Measurements from ENCODE around the gene DPRX. TPM values are rescaled to one million over a fixed set of nuclear protein-coding genes. Genes with fewer than 3 reads are reported as not detected.

DPRX gene
- total RNA-seq, 2 experiments from 2014 or later = not detected

DNA sequence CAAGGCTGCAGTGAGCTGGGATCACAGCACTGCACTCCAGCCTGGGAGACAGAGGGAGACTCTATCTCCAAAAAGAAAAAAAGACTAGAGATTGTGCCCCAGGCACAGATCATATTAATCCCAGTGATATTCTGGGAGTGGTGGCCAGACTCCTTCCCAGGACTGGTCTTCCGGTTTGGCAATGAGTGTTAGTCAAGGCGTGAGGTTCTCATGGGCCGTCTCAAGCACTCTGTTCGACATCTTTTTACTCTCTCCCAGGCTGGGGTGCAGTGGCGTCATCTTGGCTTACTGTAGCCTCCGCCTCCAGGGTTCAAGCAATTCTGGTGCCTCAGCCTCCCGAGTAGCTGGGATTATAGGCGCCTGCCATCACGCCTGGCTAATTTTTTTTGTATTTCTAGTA lies 5.3 kb upstream of the DPRX start:
- H3K4me3 Mint-ChIP-seq = no peak overlapping the region
- no peak overlapping the region for H3K27ac Mint-ChIP-seq
- peaks cover 2% of the 10 kb centered on the region for H3K9me3 Mint-ChIP-seq
- peaks cover 4% of the 10 kb centered on the region for H3K27me3 Mint-ChIP-seq
- H3K4me1 Mint-ChIP-seq = peaks cover 1% of the 10 kb centered on the region
- DNase-seq = no peak
- H3K36me3 Mint-ChIP-seq = no peaks in the 10 kb centered on the region

- DNase-seq = no peak
- H3K4me1 Mint-ChIP-seq = peaks cover 1% of the 10 kb centered on the region
- no peak overlapping the region for H3K27ac Mint-ChIP-seq
- no peaks in the 10 kb centered on the region for H3K36me3 Mint-ChIP-seq
- peaks cover 5% of the 10 kb centered on the region for H3K9me3 Mint-ChIP-seq
- peaks cover 4% of the 10 kb centered on the region for H3K27me3 Mint-ChIP-seq
- H3K4me3 Mint-ChIP-seq = no peak overlapping the region
Observed at GRCh38 chr19:53626976-53627375, 4.8 kb upstream of the DPRX start.

DNA sequence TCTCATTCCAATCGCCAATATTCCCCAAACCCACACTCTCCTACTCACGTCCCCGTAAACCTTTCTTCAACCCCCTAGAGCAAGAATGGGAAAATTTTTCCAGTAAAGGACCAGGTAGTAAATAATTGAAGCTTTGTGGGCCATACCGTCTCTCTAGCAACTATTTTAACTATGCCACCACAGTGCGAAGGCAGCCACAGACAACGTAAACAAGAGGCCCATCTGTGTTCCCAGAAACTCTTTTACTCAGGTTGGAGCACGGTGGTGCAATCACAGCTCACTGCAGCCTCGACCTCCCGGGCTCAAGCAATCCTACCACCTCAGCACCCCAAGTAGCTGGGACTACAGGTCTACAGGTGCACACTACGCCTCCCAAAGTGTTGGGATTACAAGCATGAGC lies 3.0 kb downstream of the DPRX start:
- H3K36me3 Mint-ChIP-seq = peaks cover 2% of the 10 kb centered on the region
- H3K4me3 Mint-ChIP-seq = no peak overlapping the region
- no peak overlapping the region for H3K27ac Mint-ChIP-seq
- no peak for DNase-seq
- peaks cover 5% of the 10 kb centered on the region for H3K9me3 Mint-ChIP-seq
- H3K27me3 Mint-ChIP-seq = no peaks in the 10 kb centered on the region
- H3K4me1 Mint-ChIP-seq = no peaks in the 10 kb centered on the region

DNA sequence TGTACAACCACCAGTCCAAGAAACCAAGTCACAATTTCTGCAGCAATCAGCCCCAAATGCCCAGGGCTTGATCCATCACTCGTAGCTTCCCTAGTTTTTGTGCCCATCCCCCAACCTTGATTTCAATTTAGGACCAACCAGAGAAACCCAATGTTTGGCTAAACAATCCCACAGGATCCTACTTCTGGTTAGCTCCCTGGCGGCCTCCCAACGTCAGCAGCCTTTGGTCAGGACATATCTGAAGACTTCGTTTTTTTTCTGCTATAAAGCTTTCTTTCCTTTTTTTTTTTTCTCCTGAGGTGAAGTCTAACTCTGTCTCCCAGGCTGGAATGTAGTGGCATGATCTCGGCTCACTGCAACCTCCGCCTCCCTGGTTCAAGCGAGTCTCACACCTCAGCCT lies 7.7 kb downstream of the DPRX start:
- H3K4me3 Mint-ChIP-seq = no peak overlapping the region
- DNase-seq = no peak

GRCh38 chr19:53642381-53643099 lies 10.7 kb downstream of the DPRX start:
- DNase-seq = no peak
- Mint-ChIP-seq H3K36me3 (no peaks in the 10 kb centered on the region), H3K4me1 (no peaks in the 10 kb centered on the region), H3K9me3 (peaks cover 2% of the 10 kb centered on the region), H3K4me3 (no peak overlapping the region), H3K27ac (peak overlapping the region; percentile 45), H3K27me3 (no peaks in the 10 kb centered on the region)

More for the DNA sequence above, 7.7 kb downstream of the DPRX start:
- H3K27me3 Mint-ChIP-seq = no peaks in the 10 kb centered on the region
- H3K9me3 Mint-ChIP-seq = peaks cover 5% of the 10 kb centered on the region
- peaks cover 2% of the 10 kb centered on the region for H3K36me3 Mint-ChIP-seq
- no peaks in the 10 kb centered on the region for H3K4me1 Mint-ChIP-seq
- H3K27ac Mint-ChIP-seq = no peak overlapping the region

DNA sequence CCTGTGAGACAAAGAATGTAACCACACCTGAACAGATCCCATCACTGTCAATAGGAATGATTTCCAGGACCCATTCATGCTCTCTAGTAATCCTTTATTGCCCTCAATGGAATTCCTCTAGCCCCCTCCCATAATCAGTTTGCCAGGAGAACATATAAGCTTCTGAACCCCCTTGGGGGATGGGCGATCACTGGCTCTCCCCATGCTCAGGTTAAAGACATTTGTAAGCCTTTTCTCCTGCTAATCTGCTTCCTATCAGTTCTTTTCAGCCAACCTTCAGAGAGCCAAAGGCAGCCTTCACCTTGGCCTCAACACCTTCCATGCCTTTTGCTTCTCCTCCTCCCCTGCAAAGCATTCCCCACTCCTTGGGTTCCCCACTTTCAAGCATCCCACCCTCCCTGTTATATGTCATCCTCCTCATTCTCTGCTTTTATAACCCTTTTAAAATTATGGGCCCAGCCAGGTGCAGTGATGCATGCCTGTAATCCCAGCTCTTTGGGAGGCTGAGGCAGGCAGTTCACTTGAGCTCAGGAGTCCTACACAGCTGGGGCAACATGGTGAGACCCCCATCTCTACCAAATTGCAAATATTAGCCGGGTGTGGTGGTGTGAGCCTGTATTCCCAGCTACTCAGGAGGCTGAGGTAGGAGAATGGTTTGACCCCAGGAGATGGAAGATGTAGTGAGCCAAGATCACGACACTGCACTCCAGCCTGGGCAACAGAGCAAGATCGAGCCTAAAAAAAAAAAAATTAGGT lies 12.4 kb downstream of the DPRX start:
- no peak for DNase-seq
- Mint-ChIP-seq H3K4me1 (no peaks in the 10 kb centered on the region), H3K36me3 (no peaks in the 10 kb centered on the region), H3K9me3 (peaks cover 2% of the 10 kb centered on the region), H3K27ac (no peak overlapping the region), H3K27me3 (no peaks in the 10 kb centered on the region), H3K4me3 (no peak overlapping the region)

- Mint-ChIP-seq H3K36me3 (peaks cover 3% of the 10 kb centered on the region), H3K4me3 (no peak overlapping the region), H3K4me1 (no peaks in the 10 kb centered on the region), H3K9me3 (peaks cover 4% of the 10 kb centered on the region), H3K27me3 (no peaks in the 10 kb centered on the region), H3K27ac (no peak overlapping the region)
- no peak for DNase-seq
Observed at GRCh38 chr19:53646144-53646543, 14.3 kb downstream of the DPRX start.

- DNase-seq = no peak
- H3K4me1 Mint-ChIP-seq = no peaks in the 10 kb centered on the region
- peaks cover 4% of the 10 kb centered on the region for H3K9me3 Mint-ChIP-seq
- no peaks in the 10 kb centered on the region for H3K27me3 Mint-ChIP-seq
- H3K27ac Mint-ChIP-seq = no peak overlapping the region
- H3K4me3 Mint-ChIP-seq = no peak overlapping the region
- peaks cover 3% of the 10 kb centered on the region for H3K36me3 Mint-ChIP-seq
Observed at GRCh38 chr19:53647350-53647749, 15.6 kb downstream of the DPRX start.

DNA sequence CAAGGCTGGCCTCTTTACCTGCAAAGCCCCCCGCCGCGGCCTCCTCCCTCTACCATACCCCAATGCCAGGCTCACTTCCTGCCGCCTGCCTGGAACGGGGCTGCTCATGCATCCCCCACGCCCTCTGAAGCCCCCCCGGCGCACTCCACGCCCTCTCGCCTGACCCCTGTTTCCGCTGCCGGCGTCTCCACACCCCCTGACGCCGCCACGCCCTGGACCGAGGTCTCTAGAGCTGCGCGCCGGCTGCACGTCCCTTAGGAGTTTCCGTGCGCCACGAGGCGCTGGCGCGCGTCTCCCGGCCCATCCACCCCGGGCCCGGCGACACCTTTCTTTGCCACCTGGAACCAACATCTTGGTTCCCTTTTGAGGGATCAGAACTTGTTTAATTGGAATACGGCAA lies 16.0 kb downstream of the DPRX start:
- Mint-ChIP-seq H3K27ac (no peak overlapping the region), H3K9me3 (peaks cover 3% of the 10 kb centered on the region), H3K27me3 (no peaks in the 10 kb centered on the region), H3K36me3 (peaks cover 3% of the 10 kb centered on the region), H3K4me1 (no peaks in the 10 kb centered on the region), H3K4me3 (no peak overlapping the region)
- no peak for DNase-seq

- no peak overlapping the region for H3K27ac Mint-ChIP-seq
- H3K36me3 Mint-ChIP-seq = peaks cover 3% of the 10 kb centered on the region
- peaks cover 6% of the 10 kb centered on the region for H3K9me3 Mint-ChIP-seq
- H3K4me3 Mint-ChIP-seq = no peak overlapping the region
- DNase-seq = no peak
- no peaks in the 10 kb centered on the region for H3K27me3 Mint-ChIP-seq
- H3K4me1 Mint-ChIP-seq = no peaks in the 10 kb centered on the region
Observed at GRCh38 chr19:53649746-53650593, 18.2 kb downstream of the DPRX start.

DNA sequence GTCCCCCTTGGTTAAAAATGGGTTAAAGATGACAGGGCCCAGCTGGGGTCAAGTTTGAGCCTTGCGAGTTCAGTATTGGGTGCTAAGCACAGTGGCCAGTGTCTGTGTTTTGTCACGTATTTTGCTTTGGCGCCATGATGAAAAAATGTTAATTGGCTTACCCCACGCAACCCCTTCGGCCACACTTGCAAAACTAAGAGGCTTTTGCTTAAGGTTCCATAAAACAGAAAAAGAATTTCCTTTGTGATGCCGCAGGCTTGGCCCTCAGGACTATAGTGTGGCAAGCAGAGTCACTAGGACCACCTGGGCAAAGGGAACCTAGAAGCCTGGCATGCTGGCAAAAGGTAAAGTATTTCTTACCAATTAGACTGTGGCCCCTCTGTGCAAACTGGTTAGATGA lies 20.7 kb downstream of the DPRX start:
- Mint-ChIP-seq H3K36me3 (peaks cover 5% of the 10 kb centered on the region), H3K9me3 (peaks cover 12% of the 10 kb centered on the region), H3K27me3 (no peaks in the 10 kb centered on the region), H3K27ac (no peak overlapping the region), H3K4me1 (no peaks in the 10 kb centered on the region), H3K4me3 (no peak overlapping the region)
- no peak for DNase-seq

- Mint-ChIP-seq H3K4me3 (no peak overlapping the region), H3K9me3 (peaks cover 9% of the 10 kb centered on the region), H3K27me3 (no peaks in the 10 kb centered on the region), H3K27ac (no peak overlapping the region), H3K4me1 (no peaks in the 10 kb centered on the region), H3K36me3 (peaks cover 5% of the 10 kb centered on the region)
- DNase-seq = no peak
Observed at GRCh38 chr19:53655042-53655665, 23.4 kb downstream of the DPRX start.

GRCh38 chr19:53657330-53657729 lies 25.5 kb downstream of the DPRX start:
- H3K36me3 Mint-ChIP-seq = peaks cover 2% of the 10 kb centered on the region
- H3K4me3 Mint-ChIP-seq = no peak overlapping the region
- H3K27me3 Mint-ChIP-seq = no peaks in the 10 kb centered on the region
- peaks cover 9% of the 10 kb centered on the region for H3K9me3 Mint-ChIP-seq
- no peaks in the 10 kb centered on the region for H3K4me1 Mint-ChIP-seq
- DNase-seq = no peak
- H3K27ac Mint-ChIP-seq = no peak overlapping the region

GRCh38 chr19:53657778-53658177 lies 26.0 kb downstream of the DPRX start:
- Mint-ChIP-seq H3K36me3 (peaks cover 2% of the 10 kb centered on the region), H3K9me3 (peaks cover 9% of the 10 kb centered on the region), H3K27me3 (no peaks in the 10 kb centered on the region), H3K4me1 (no peaks in the 10 kb centered on the region), H3K27ac (no peak overlapping the region), H3K4me3 (no peak overlapping the region)
- DNase-seq = no peak

GRCh38 chr19:53659292-53659691 lies 27.5 kb downstream of the DPRX start:
- H3K36me3 Mint-ChIP-seq = peaks cover 2% of the 10 kb centered on the region
- no peaks in the 10 kb centered on the region for H3K4me1 Mint-ChIP-seq
- no peak for DNase-seq
- H3K9me3 Mint-ChIP-seq = peaks cover 7% of the 10 kb centered on the region
- no peaks in the 10 kb centered on the region for H3K27me3 Mint-ChIP-seq
- H3K4me3 Mint-ChIP-seq = no peak overlapping the region
- no peak overlapping the region for H3K27ac Mint-ChIP-seq
